K562 (cell line): ENCODE measurements around the gene XPC. TPM values are rescaled to one million over a fixed set of nuclear protein-coding genes. Genes with fewer than 3 reads are reported as not detected.

Experiments used
- COPS2 ChIP-seq: fragments of 450-650 bp; conservative IDR thresholded peaks from 2 replicates; pipeline ENCODE4 v1.6.1; 2016; ENCODE audit warnings: mild to moderate bottlenecking, moderate library complexity
- E4F1 ChIP-seq: fragments of 250-450 bp; sonication (Bioruptor Pico); IDR thresholded peaks from 2 replicates; pipeline ENCODE4 v1.5.0; 2021; ENCODE audit warnings: mild to moderate bottlenecking, borderline replicate concordance
- MYNN ChIP-seq, 2 experiments: sonication (generic); formaldehyde crosslinking in 1 of 2; IDR thresholded peaks; 2 replicates each; pipeline versions ENCODE4 v1.5.0 to v1.6.1; 2016 to 2020; ENCODE audit warnings: antibody characterized with exemption in 1 of 2, missing genetic modification reagents in 1 of 2
- ZNF407 ChIP-seq: fragments of 450-650 bp; IDR thresholded peaks from 2 replicates; pipeline ENCODE4 v1.6.1; 2016; ENCODE audit warnings: low read depth
- polyA plus RNA-seq, 8 experiments: library from polyadenylated mRNA; depleted of rRNA in 4 of 8; stranded (reverse) in 5 of 8; unstranded in 3 of 8; fragments of >200 nt; fragmentation: Nextera tagmentation in 2 of 8; fragmentation: Illumina TruSeq in 1 of 8; extraction: Ambion mirVana in 2 of 8; extraction: Trizol in 1 of 8; gene quantifications; 2 replicates each; pipeline versions ENCODE4 v1.2.1 to v1.2.3, GENCODE V29; 2011 to 2014; ENCODE audit warnings: inconsistent platforms in 1 of 8, missing spikeins in 1 of 8
- total RNA-seq, 7 experiments: library from RNA; depleted of rRNA in 6 of 7; stranded (reverse); fragments of >200 nt in 6 of 7; fragmentation: Illumina TruSeq in 2 of 7; extraction: Trizol in 2 of 7; gene quantifications; 2 replicates each; pipeline versions ENCODE4 v1.2.1 to v1.2.3, GENCODE V29; 2011 to 2021; ENCODE audit warnings: low replicate concordance in 1 of 7

Gene XPC
- total and polyA plus RNA-seq, 9 of the 15 experiments (the other 6 are each of a cell fraction or from before 2014, with no cell fraction given), result 3.8 to 54.7 (median 41.3) TPM

- no peak for TF ChIP-seq ZNF407
- no peak for TF ChIP-seq E4F1 (CRISPR knock-in tag)
- TF ChIP-seq COPS2, result no peak
- no peak for TF ChIP-seq MYNN (IDR thresholded peaks at IDR 0.05)
- no peak for TF ChIP-seq MYNN (CRISPR knock-in tag; IDR thresholded peaks at IDR 0.05)
These were observed 29.8 kb upstream of the XPC start (continued) for GRCh38 chr3:14208168-14208567.
